SJCRH30 (cell line): ENCODE measurements around the gene CHST14. TPM values are rescaled to one million over a fixed set of nuclear protein-coding genes. Genes with fewer than 3 reads are reported as not detected.
A peak's percentile ranks its signal among the peaks of the same experiment; 100 is the strongest.

Experiments used
- DNase-seq, 2 experiments: peaks; one replicate each; pipeline ENCODE4 v3.0.0-alpha.2; 2015 to 2020
- H3K27ac ChIP-seq: fragments of 250-450 bp; sonication (Bioruptor Pico); 2 replicates; pipeline ENCODE4 v1.5.1; 2020; ENCODE audit warnings: mild to moderate bottlenecking, moderate library complexity
- H3K27me3 ChIP-seq: fragments of 250-450 bp; sonication (Bioruptor Pico); 2 replicates; pipeline ENCODE4 v1.5.1; 2020; ENCODE audit warnings: mild to moderate bottlenecking, moderate library complexity
- H3K36me3 ChIP-seq: fragments of 250-450 bp; sonication (Bioruptor Pico); 2 replicates; pipeline ENCODE4 v1.5.1; 2020; ENCODE audit warnings: mild to moderate bottlenecking, moderate library complexity
- H3K4me1 ChIP-seq: fragments of 250-450 bp; sonication (Bioruptor Pico); 2 replicates; pipeline ENCODE4 v1.5.1; 2020; ENCODE audit warnings: mild to moderate bottlenecking, moderate library complexity
- H3K4me3 ChIP-seq: fragments of 250-450 bp; sonication (Bioruptor Pico); 2 replicates; pipeline ENCODE4 v1.5.1; 2020; ENCODE audit warnings: mild to moderate bottlenecking, moderate library complexity
- H3K9me3 ChIP-seq: fragments of 250-450 bp; sonication (Bioruptor Pico); replicated peaks from 2 replicates; pipeline ENCODE4 v1.5.1; 2020; ENCODE audit warnings: mild to moderate bottlenecking, moderate library complexity
- total RNA-seq: library from RNA; depleted of rRNA; stranded (reverse); fragments of >200 nt; shearing (Covaris generic); gene quantifications from 2 replicates; pipeline ENCODE4 v1.2.3, GENCODE V29; 2014

The CHST14 gene
- total RNA-seq, 1 experiment from 2014 or later = 36.7 TPM

- Histone ChIP-seq H3K36me3 (peaks cover 5% of the 10 kb centered on the region), H3K27ac (peak overlapping the region; percentile 53; the same call in 1 of the 2 replicates), H3K4me3 (no peak overlapping the region), H3K27me3 (no peaks in the 10 kb centered on the region), H3K4me1 (peaks cover 20% of the 10 kb centered on the region), H3K9me3 (no peaks in the 10 kb centered on the region)
- DNase-seq = no peak
These were observed 6.1 kb upstream of the CHST14 start for GRCh38 chr15:40464595-40465185.

GRCh38 chr15:40465939-40466338 lies 4.8 kb upstream of the CHST14 start:
- no peak overlapping the region for H3K27ac ChIP-seq
- peaks cover 5% of the 10 kb centered on the region for H3K36me3 ChIP-seq
- H3K4me1 ChIP-seq = peaks cover 28% of the 10 kb centered on the region
- no peaks in the 10 kb centered on the region for H3K27me3 ChIP-seq
- no peak for DNase-seq
- no peak overlapping the region for H3K4me3 ChIP-seq
- H3K9me3 ChIP-seq = no peaks in the 10 kb centered on the region

GRCh38 chr15:40466426-40467260 lies 4.1 kb upstream of the CHST14 start:
- H3K27ac ChIP-seq = no peak overlapping the region
- no peaks in the 10 kb centered on the region for H3K27me3 ChIP-seq
- H3K4me3 ChIP-seq = no peak overlapping the region
- peaks cover 5% of the 10 kb centered on the region for H3K36me3 ChIP-seq
- H3K4me1 ChIP-seq = peaks cover 28% of the 10 kb centered on the region
- DNase-seq = no peak
- no peaks in the 10 kb centered on the region for H3K9me3 ChIP-seq

GRCh38 chr15:40467261-40467615 lies 3.5 kb upstream of the CHST14 start:
- H3K27ac ChIP-seq = no peak overlapping the region
- no peaks in the 10 kb centered on the region for H3K9me3 ChIP-seq
- no peaks in the 10 kb centered on the region for H3K27me3 ChIP-seq
- no peak overlapping the region for H3K4me3 ChIP-seq
- no peak for DNase-seq
- peaks cover 5% of the 10 kb centered on the region for H3K36me3 ChIP-seq
- peaks cover 33% of the 10 kb centered on the region for H3K4me1 ChIP-seq

GRCh38 chr15:40468898-40469331 lies 1.9 kb upstream of the CHST14 start:
- peaks cover 5% of the 10 kb centered on the region for H3K36me3 ChIP-seq
- H3K9me3 ChIP-seq = no peaks in the 10 kb centered on the region
- H3K4me1 ChIP-seq = peaks cover 26% of the 10 kb centered on the region
- no peak overlapping the region for H3K4me3 ChIP-seq
- no peak overlapping the region for H3K27ac ChIP-seq
- no peak for DNase-seq
- no peaks in the 10 kb centered on the region for H3K27me3 ChIP-seq

GRCh38 chr15:40469776-40470390 lies 901 bp upstream of the CHST14 start:
- peaks cover 5% of the 10 kb centered on the region for H3K36me3 ChIP-seq
- H3K4me3 ChIP-seq = peak overlapping the region; percentile 100
- H3K4me1 ChIP-seq = peaks cover 17% of the 10 kb centered on the region
- H3K9me3 ChIP-seq = no peaks in the 10 kb centered on the region
- peak overlapping the region; percentile 65; the same call in 1 of the 2 replicates for H3K27ac ChIP-seq
- DNase-seq = no peak
- no peaks in the 10 kb centered on the region for H3K27me3 ChIP-seq

- Histone ChIP-seq H3K27me3 (no peaks in the 10 kb centered on the region), H3K4me3 (peak overlapping the region; percentile 100), H3K9me3 (no peaks in the 10 kb centered on the region), H3K27ac (peak overlapping the region; percentile 84), H3K4me1 (peaks cover 17% of the 10 kb centered on the region), H3K36me3 (no peaks in the 10 kb centered on the region)
- peak in 1 of 2 experiments; percentile 58 for DNase-seq
These were observed 472 bp downstream of the CHST14 start for GRCh38 chr15:40471105-40471807.

GRCh38 chr15:40471808-40472150 lies 995 bp downstream of the CHST14 start:
- no peaks in the 10 kb centered on the region for H3K9me3 ChIP-seq
- peak overlapping the region; percentile 84 for H3K27ac ChIP-seq
- no peaks in the 10 kb centered on the region for H3K36me3 ChIP-seq
- peaks cover 17% of the 10 kb centered on the region for H3K4me1 ChIP-seq
- peak overlapping the region; percentile 100 for H3K4me3 ChIP-seq
- no peaks in the 10 kb centered on the region for H3K27me3 ChIP-seq
- DNase-seq = no peak

GRCh38 chr15:40472171-40472727 lies 1.5 kb downstream of the CHST14 start:
- Histone ChIP-seq H3K4me3 (peak overlapping the region; percentile 100), H3K4me1 (peaks cover 17% of the 10 kb centered on the region), H3K9me3 (no peaks in the 10 kb centered on the region), H3K36me3 (no peaks in the 10 kb centered on the region), H3K27ac (peak overlapping the region; percentile 84; the same call in 1 of the 2 replicates), H3K27me3 (no peaks in the 10 kb centered on the region)
- DNase-seq = no peak

GRCh38 chr15:40474581-40474980 lies 3.8 kb downstream of the CHST14 start:
- Histone ChIP-seq H3K27ac (no peak overlapping the region), H3K36me3 (no peaks in the 10 kb centered on the region), H3K27me3 (no peaks in the 10 kb centered on the region), H3K4me3 (no peak overlapping the region), H3K4me1 (peaks cover 25% of the 10 kb centered on the region), H3K9me3 (no peaks in the 10 kb centered on the region)
- DNase-seq = no peak

- Histone ChIP-seq H3K27me3 (no peaks in the 10 kb centered on the region), H3K4me1 (peaks cover 22% of the 10 kb centered on the region), H3K9me3 (no peaks in the 10 kb centered on the region), H3K36me3 (no peaks in the 10 kb centered on the region), H3K27ac (no peak overlapping the region), H3K4me3 (no peak overlapping the region)
- peak in 1 of 2 experiments; percentile 72 for DNase-seq
These were observed 7.0 kb downstream of the CHST14 start for GRCh38 chr15:40477642-40478327.

- H3K4me1 ChIP-seq = peaks cover 22% of the 10 kb centered on the region
- no peaks in the 10 kb centered on the region for H3K36me3 ChIP-seq
- H3K27ac ChIP-seq = no peak overlapping the region
- no peaks in the 10 kb centered on the region for H3K27me3 ChIP-seq
- no peaks in the 10 kb centered on the region for H3K9me3 ChIP-seq
- H3K4me3 ChIP-seq = no peak overlapping the region
- DNase-seq = no peak
These were observed 8.2 kb downstream of the CHST14 start for GRCh38 chr15:40479024-40479423.

GRCh38 chr15:40481341-40482074 lies 10.7 kb downstream of the CHST14 start:
- Histone ChIP-seq H3K4me1 (peaks cover 22% of the 10 kb centered on the region), H3K4me3 (no peak overlapping the region), H3K9me3 (no peaks in the 10 kb centered on the region), H3K27ac (no peak overlapping the region), H3K36me3 (no peaks in the 10 kb centered on the region), H3K27me3 (no peaks in the 10 kb centered on the region)
- DNase-seq = peak in 1 of 2 experiments; percentile 28
